ENCODE results near the gene CLTCL1. TPM values are rescaled to one million over a fixed set of nuclear protein-coding genes. Genes with fewer than 3 reads are reported as not detected.

The CLTCL1 gene
- total and polyA plus RNA-seq, 2 experiments from 2014 or later = 6.6 to 15.1 TPM

DNA sequence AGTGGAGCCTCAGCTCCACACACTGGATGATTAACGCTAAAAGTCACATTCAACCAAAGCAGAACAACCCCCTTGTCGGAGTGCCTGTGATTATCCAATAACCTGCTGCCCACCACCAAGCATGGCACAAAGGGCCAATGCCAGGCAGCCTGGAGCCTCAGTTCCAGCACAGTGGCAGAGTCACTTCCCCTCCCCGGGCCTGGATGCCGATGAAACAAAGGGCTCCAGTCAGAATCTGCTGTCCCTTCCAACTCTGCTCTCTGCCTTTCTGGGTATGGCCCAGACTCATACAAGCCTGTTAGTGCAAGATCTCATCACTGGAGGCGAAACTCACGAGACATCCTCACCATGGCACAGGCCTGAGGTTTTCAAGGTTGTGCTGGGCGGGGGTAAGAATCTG lies 52.1 kb downstream of the CLTCL1 start:
- Histone ChIP-seq H3K79me2 (replicated peaks; ENCODE audit: insufficient read depth) (no peaks in the 10 kb centered on the region), H3K27ac (ENCODE audit: low read depth) (no peak overlapping the region), H3K9me2 (ENCODE audit: insufficient read depth) (no peaks in the 10 kb centered on the region), H3F3A (replicated peaks; ENCODE audit: low read depth) (0 out of 2 replicates have a peak, but pooled peaks cover 5% of the 10 kb centered on the region), H2AFZ (no peak overlapping the region), H3K4me2 (no peak overlapping the region), H4K20me1 (replicated peaks; ENCODE audit: insufficient read depth) (peaks cover 3% of the 10 kb centered on the region; the same call in 1 of the 2 replicates), H3K27me3 (ENCODE audit: insufficient read depth) (no peaks in the 10 kb centered on the region), H3K4me3 (no peak overlapping the region), H3K4me1 (ENCODE audit: insufficient read depth) (no peaks in the 10 kb centered on the region), H3K36me3 (ENCODE audit: insufficient read depth) (no peaks in the 10 kb centered on the region)
- H3K4me1 Mint-ChIP-seq = no peaks in the 10 kb centered on the region
- H3K27ac Mint-ChIP-seq = no peak overlapping the region
- DNase-seq (ENCODE audit: low spot score) = no peak
- H3K27me3 Mint-ChIP-seq (ENCODE audit: insufficient read depth, low read depth, poor library complexity) = peaks cover 3% of the 10 kb centered on the region
- no peaks in the 10 kb centered on the region for H3K9me3 Mint-ChIP-seq
- H3K4me3 Mint-ChIP-seq = no peak overlapping the region
- TF ChIP-seq ZNF462 (CRISPR knock-in tag; IDR thresholded peaks at IDR 0.05) (no peak), CTCF (conservative IDR thresholded peaks at IDR 0.05; ENCODE audit: low read depth in 2 of 2) (no peak), REST (IDR thresholded peaks at IDR 0.05; ENCODE audit: unreplicated experiment) (no peak), POLR2AphosphoS5 (IDR thresholded peaks at IDR 0.05; ENCODE audit: low read depth) (no peak), EZH2 (IDR thresholded peaks at IDR 0.05; ENCODE audit: low read depth, unreplicated experiment) (no peak)
- no peaks in the 10 kb centered on the region; the same call in 2 of the 3 replicates for H3K36me3 Mint-ChIP-seq (ENCODE audit: low read depth)
- no peak for ATAC-seq

All from GM23338 (cell line).